DND-41 (cell line): ENCODE data around the gene MCM5.

Source experiments
- ATAC-seq: fragments of 200-7000 bp; cut with Tn5 transposase; 3 replicates; pipeline ENCODE4 v1.9.1; 2021; ENCODE audit warnings: low read depth; ENCODE audit not compliant: insufficient read depth
- DNase-seq: peaks from one replicate; pipeline ENCODE4 v3.0.0-alpha.2; 2020
- H2AFZ ChIP-seq: 2 replicates; pipeline ENCODE4 v1.6.0; 2012; ENCODE audit warnings: low read depth, low read length
- H3K27ac ChIP-seq: 2 replicates; pipeline ENCODE4 v1.5.1; 2012; ENCODE audit warnings: low read length, inconsistent platforms
- H3K27me3 ChIP-seq: fragments of 200-600 bp; sonication (generic); 2 replicates; pipeline ENCODE4 v1.6.0; 2012; ENCODE audit warnings: low read length, mild to moderate bottlenecking, inconsistent platforms; ENCODE audit not compliant: insufficient read depth, poor library complexity
- H3K36me3 ChIP-seq: 2 replicates; pipeline ENCODE4 v1.5.1; 2012; ENCODE audit warnings: low read length, inconsistent platforms; ENCODE audit not compliant: insufficient read depth
- H3K4me1 ChIP-seq: 2 replicates; pipeline ENCODE4 v1.5.1; 2012; ENCODE audit warnings: mild to moderate bottlenecking, low read length; ENCODE audit not compliant: insufficient read depth
- H3K4me2 ChIP-seq: 2 replicates; pipeline ENCODE4 v1.6.0; 2012; ENCODE audit warnings: mild to moderate bottlenecking, moderate library complexity, low read length, inconsistent platforms; ENCODE audit not compliant: insufficient read depth
- H3K4me3 ChIP-seq, 2 experiments: fragments of 200-600 bp in 1 of 2; shearing (Covaris generic) in 1 of 2; 2 replicates each; pipeline ENCODE4 v1.5.1; 2012 to 2016; ENCODE audit warnings: inconsistent platforms in 2 of 2, low read length in 2 of 2, mild to moderate bottlenecking in 2 of 2, low read depth in 1 of 2, moderate library complexity in 1 of 2
- H3K79me2 ChIP-seq: 2 replicates; pipeline ENCODE4 v1.6.0; 2012; ENCODE audit warnings: low read length, inconsistent platforms; ENCODE audit not compliant: insufficient read depth
- H3K9ac ChIP-seq: 2 replicates; pipeline ENCODE4 v1.6.0; 2012; ENCODE audit warnings: low read depth, mild to moderate bottlenecking, inconsistent platforms, low read length, moderate library complexity
- H3K9me3 ChIP-seq: 2 replicates; pipeline ENCODE4 v1.5.1; 2012; ENCODE audit warnings: low read length, moderate library complexity, mild to moderate bottlenecking, inconsistent platforms; ENCODE audit not compliant: insufficient read depth, severe bottlenecking
- H4K20me1 ChIP-seq: 2 replicates; pipeline ENCODE4 v1.6.0; 2012; ENCODE audit warnings: low read length; ENCODE audit not compliant: insufficient read depth
- CTCF ChIP-seq: IDR thresholded peaks from 2 replicates; pipeline ENCODE4 v1.5.1; 2012; ENCODE audit warnings: borderline replicate concordance, low read length, moderate library complexity, mild to moderate bottlenecking; ENCODE audit not compliant: poor library complexity, severe bottlenecking; ENCODE audit errors: extremely low read depth
- EZH2 ChIP-seq: IDR thresholded peaks from 3 replicates; pipeline ENCODE4 v1.6.1; 2012; ENCODE audit warnings: borderline replicate concordance, low read depth, mild to moderate bottlenecking, moderate library complexity, low read length, inconsistent platforms; ENCODE audit not compliant: severe bottlenecking

MCM5 gene

GRCh38 chr22:35462498-35463230 is 62.7 kb downstream of the MCM5 start:
- H4K20me1 ChIP-seq, result peaks cover 5% of the 10 kb centered on the region; the same call in 1 of the 2 replicates
- DNase-seq, result no peak
- TF ChIP-seq EZH2 (no peak), CTCF (no peak)
- no peaks in the 10 kb centered on the region for H3K27me3 ChIP-seq
- no peaks in the 10 kb centered on the region for H3K4me1 ChIP-seq
- H3K9ac ChIP-seq, result no peak overlapping the region
- no peak overlapping the region for H3K4me3 ChIP-seq
- ATAC-seq, result no peak
- no peaks in the 10 kb centered on the region for H3K79me2 ChIP-seq
- no peak overlapping the region for H2AFZ ChIP-seq
- H3K36me3 ChIP-seq, result peaks cover 8% of the 10 kb centered on the region; the same call in 1 of the 2 replicates
- H3K9me3 ChIP-seq, result no peaks in the 10 kb centered on the region
- no peak overlapping the region for H3K27ac ChIP-seq
- no peak overlapping the region for H3K4me2 ChIP-seq

- ATAC-seq (no peak), DNase-seq (no peak)
- Histone ChIP-seq H3K27ac (no peak overlapping the region), H3K79me2 (no peaks in the 10 kb centered on the region), H3K4me3 (no peak overlapping the region), H4K20me1 (no peaks in the 10 kb centered on the region; the same call in 1 of the 2 replicates), H3K4me2 (no peak overlapping the region), H3K9ac (no peak overlapping the region), H3K36me3 (peaks cover 8% of the 10 kb centered on the region; the same call in 1 of the 2 replicates), H2AFZ (no peak overlapping the region), H3K4me1 (no peaks in the 10 kb centered on the region), H3K9me3 (no peaks in the 10 kb centered on the region), H3K27me3 (no peaks in the 10 kb centered on the region)
- no peak for TF ChIP-seq CTCF
- no peak for TF ChIP-seq EZH2
Measured at GRCh38 chr22:35463231-35463933, 63.4 kb downstream of the MCM5 start.

DNA sequence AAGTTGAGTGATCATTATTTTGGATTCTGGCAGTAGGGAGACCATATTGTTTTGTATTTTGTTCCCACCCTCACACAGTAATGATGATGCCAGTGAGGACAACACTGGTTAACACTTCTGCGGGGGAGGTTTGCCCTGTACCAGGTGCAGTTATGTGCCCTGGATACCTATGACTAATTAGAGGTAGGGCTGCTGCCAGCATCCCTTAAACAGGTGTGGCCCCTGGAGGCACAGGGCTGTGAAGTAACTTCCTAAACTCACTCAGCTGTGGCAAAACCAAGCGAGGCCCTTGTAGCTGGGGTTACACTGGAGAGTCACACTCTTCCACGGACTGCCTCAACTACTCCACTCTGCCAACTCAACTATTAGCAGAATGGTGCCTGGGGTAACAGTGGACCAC is 64.5 kb downstream of the MCM5 start:
- H4K20me1 ChIP-seq, result no peaks in the 10 kb centered on the region; the same call in 1 of the 2 replicates
- peaks cover 6% of the 10 kb centered on the region; the same call in 1 of the 2 replicates for H3K36me3 ChIP-seq
- no peak for DNase-seq
- no peak overlapping the region for H3K4me2 ChIP-seq
- no peaks in the 10 kb centered on the region for H3K4me1 ChIP-seq
- H3K27ac ChIP-seq, result no peak overlapping the region
- no peaks in the 10 kb centered on the region for H3K79me2 ChIP-seq
- H3K9ac ChIP-seq, result no peak overlapping the region
- no peaks in the 10 kb centered on the region for H3K9me3 ChIP-seq
- no peak overlapping the region for H2AFZ ChIP-seq
- H3K27me3 ChIP-seq, result no peaks in the 10 kb centered on the region
- TF ChIP-seq EZH2 (no peak), CTCF (no peak)
- no peak for ATAC-seq
- no peak overlapping the region for H3K4me3 ChIP-seq
